ENCODE results near the gene IL1R2.
"Not testable (repeated sequence)": the region's sequence is repeated elsewhere in the genome, so short reads cannot be mapped to it uniquely, and the experiment has no call there.

Gene IL1R2

DNA sequence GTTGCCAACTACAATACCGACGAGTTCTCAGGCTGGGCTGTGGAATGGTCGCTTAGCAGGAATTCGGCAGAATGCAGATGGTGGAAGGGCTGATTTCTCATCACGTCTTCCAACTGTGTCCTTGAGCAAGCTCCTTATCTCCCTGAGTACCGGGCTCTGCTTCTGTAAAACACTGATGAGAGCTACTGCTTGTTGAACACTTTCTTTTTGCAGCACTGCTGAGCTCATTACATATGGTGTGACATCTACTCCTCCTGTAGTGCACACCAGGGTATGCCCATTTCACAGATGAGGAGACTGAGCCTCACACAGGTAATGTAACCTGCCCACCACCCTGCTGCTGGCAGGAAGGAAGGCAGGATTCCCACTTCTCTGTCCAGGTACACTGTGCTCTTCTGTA lies 8.3 kb downstream of the IL1R2 start:
- no peak for DNase-seq (ENCODE audit: low read depth in 2 of 2)

DNA sequence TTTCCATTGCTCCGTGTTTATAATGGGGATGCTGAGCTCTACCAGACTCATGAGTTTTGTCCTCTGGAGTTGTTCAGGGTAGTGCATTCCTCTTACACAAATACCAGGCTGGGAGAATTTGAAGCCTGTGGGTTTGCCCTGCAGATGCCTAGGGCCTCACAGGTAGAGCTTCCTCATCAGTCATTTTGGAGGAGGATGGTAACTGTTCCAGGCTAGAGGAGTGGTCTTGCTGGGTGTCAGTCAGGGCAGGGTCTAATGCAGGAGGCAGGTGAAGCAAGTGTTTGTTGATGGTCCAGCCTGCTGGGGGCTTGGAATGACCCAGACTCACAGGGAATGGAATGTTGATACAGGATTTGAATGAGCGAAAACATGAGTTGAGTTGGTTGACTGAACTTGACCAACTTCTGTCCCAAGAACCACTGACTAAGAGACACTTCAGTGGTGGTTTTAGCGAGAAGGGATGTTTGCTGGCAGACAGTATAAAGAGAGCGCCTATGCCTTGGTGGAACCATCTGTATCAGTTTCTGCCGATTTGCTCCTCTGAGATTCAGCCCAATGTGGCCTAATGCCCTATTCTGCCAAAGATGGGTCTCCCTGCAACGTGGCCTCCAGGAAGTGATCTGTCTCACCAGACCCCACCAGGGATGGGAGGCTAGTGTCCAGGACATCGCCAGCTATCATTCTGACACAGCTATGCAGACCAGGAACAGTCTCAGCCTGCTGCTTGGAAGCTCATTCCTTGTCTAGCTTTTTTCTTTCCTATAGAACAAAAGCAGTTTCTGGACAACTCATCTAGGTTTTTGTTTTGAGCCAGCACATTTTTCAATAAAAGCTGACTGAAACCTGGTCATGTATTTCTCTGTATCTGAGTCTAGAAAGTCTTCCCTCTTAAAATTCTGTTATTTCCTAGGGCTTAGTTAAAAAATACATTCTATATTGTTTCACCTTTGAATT lies 9.3 kb downstream of the IL1R2 start:
- DNase-seq (ENCODE audit: low read depth in 2 of 2), result peak in 1 of 2 donors; percentile 37

DNA sequence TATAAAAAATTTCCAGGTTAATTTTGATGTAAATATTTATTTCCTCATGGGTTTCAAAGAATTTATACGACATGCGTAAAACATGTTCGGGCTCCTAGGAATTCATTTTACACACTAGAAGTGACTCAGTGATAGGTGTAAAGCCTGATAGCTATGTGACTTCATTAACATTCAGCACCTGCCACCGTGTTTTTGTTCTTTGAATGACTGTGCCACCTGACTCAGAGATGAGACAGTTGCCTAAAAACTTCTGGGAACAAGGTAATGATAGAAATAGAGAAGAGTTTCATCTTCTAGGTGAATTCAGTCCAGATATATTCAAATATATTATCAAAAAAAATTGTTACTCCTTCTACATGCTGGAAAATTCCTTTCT lies 10.0 kb downstream of the IL1R2 start:
- peak; percentile 36 to 54 for DNase-seq (ENCODE audit: low read depth in 2 of 2)

DNA sequence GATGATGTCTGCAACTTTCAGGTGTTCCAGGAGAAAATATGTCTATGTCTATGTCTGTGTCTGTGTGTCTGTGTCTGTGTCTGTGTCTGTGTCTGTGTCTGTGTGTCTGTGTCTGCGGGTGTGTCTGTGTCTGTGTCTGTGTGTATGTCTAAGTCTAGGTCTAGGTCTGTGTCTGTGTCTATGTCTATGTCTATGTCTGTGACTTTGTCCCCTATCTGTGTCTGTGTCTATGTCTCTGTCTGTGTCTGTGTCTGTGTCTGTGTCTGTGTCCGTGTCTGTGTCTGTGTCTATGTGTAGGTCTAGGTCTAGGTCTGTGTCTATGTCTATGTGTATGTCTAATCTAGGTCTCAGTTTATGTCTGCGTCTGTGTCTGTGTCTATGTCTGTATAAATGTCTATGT lies 10.5 kb downstream of the IL1R2 start:
- DNase-seq (ENCODE audit: low read depth in 2 of 2), result no peak

DNA sequence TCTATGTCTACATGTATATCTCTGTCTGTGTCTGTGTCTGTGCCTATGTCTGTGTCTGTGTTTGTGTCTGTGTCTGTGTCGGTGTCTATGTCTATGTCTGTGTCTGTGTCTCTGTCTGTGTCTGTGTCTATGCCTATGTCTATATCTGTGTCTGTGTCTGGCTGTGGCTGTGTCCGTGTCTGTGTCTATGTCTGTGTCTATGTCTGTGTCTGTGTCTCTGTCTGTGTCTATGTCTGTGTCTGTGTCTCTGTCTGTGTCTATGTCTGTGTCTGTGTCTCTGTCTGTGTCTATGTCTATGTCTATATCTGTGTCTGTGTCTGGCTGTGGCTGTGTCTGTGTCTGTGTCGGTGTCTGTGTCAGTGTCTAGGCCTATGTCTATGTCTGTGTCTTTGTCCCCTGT lies 11.1 kb downstream of the IL1R2 start:
- DNase-seq (ENCODE audit: low read depth in 2 of 2), result not testable (repeated sequence)

DNA sequence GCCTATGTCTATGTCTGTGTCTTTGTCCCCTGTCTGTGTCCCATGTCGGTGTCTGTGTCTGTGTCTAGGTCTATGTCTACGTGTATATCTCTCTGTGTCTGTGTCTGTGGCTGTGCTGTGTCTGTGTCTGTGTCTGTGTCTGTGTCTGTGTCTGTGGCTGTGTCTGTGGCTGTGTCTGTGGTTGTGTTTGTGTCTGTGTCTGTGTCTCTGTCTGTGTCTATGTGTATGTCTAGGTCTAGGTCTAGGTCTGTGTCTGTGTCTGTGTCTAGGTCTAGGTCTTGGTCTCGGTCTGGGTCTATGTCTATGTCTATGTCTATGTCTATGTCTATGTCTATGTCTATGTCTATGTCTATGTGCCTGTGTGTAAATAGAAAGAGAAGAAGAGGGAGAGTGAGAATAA lies 11.9 kb downstream of the IL1R2 start:
- DNase-seq (ENCODE audit: low read depth in 2 of 2), result no peak

DNA sequence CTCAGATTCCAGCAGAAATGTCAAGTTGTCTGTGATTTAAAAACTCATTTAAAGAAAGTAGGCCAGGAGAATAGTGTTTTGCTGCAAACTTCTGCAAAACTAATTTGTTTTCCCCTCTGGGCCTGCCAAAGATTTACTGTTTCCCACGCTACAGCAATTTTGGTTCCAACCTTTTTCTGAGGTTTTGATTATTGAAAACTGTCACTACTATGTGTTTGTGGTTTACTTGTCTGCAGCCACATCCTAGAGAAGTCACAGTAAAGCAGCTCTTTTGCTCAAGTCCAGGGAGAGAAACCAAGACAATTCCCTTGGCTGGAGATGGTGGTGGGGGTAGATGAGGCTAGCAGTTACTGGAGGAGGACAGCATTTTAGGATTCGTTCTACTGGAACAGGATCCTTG lies 12.8 kb downstream of the IL1R2 start:
- no peak for DNase-seq (ENCODE audit: low read depth in 2 of 2)

DNA sequence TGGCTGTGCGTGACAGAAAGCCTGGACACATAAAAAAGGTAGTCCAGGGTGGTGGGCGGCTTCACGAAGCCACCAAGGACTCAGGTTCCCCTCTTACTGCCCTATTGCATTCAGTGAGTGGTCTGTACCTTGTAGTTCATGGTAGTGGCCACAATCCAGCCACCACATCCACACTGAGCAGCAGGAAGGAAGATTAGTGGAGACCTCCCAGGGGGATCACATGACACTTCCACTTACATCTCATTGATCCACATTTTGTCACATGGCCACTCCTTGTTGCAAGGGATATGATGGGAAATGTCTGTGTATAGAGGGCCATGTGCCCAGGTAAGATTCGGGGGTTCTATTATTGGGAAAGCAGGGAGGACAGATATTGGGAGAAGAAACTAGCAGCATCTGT lies 13.7 kb downstream of the IL1R2 start:
- no peak for DNase-seq (ENCODE audit: low read depth in 2 of 2)

DNA sequence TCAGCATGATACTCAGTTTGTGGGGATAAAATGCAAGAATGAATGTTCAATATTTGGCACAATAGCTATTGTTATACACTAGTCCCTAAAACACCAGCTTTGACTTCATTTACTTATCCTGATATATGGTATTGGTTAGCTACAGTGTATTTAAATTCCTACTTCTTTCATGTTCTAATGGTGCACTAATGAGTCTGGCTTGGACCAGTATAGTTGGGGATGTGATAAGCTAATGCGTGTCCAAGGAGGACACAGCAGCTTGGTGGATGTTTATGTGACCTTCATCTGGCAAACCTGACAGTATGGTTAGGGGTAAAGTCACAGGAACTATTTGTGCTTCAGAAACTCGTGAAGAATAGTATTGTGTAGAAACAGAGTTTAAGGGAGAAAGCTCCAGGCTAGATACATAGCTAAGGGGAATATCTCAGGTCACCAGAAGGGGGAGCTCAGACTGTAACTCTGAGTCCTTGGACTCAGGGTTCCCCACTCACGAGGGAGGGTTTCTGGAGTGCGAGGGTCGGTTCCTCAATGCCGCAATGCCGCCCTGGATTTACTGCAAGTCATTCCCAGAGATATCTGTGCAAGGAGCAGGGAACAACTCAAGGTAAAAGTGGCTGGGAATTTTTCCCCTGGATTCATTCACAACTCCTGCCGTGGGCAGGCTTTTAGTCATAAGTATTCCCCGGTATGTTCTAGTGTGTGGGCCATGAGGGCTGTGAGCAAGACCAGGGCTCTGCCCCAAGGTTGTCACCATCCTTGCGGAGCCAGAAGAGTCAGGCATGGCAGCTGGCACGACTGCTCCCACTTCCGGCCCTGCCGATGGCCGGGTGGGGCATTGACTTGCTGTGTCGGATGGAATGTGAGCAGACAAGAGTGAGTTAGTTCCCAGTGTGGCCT lies 14.5 kb downstream of the IL1R2 start:
- DNase-seq (ENCODE audit: low read depth in 2 of 2), result peak in 1 of 2 donors; percentile 45

DNA sequence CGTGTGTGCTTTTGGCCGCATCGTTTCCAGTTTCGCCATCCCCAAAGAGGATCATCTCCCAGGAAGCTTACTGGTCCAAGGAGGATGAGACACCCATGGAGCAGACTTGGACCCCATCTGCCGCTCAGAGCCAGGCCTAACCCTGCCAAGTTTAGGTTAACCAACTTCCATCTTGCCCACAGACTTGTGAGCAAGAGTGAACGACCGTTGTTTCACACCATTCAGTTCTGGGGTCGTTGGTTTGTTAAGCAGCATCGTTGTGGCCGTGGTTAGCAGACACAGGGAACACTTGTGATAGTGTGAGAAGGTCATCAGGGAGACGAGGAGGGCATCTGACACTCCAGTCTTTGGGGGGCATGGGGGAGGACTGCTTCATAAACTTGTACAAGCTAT lies 15.1 kb downstream of the IL1R2 start:
- DNase-seq (ENCODE audit: low read depth in 2 of 2), result no peak

DNA sequence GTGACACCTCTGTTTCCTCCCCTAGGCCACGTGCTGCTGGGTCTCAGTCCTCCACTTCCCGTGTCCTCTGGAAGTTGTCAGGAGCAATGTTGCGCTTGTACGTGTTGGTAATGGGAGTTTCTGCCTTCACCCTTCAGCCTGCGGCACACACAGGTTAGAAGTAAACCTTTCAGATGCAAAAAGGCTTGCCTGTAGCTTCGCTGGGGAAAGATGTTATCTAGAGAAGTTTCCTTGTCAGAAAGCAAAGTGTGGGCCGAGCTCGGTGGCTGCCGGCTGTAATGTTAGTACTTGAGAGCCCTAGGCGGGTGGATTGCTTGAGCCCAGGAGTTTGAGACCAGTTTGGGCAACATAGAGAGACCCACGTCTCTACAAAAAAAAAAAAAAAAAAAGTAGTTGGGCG lies 16.7 kb downstream of the IL1R2 start:
- DNase-seq (ENCODE audit: low read depth in 2 of 2), result no peak

DNA sequence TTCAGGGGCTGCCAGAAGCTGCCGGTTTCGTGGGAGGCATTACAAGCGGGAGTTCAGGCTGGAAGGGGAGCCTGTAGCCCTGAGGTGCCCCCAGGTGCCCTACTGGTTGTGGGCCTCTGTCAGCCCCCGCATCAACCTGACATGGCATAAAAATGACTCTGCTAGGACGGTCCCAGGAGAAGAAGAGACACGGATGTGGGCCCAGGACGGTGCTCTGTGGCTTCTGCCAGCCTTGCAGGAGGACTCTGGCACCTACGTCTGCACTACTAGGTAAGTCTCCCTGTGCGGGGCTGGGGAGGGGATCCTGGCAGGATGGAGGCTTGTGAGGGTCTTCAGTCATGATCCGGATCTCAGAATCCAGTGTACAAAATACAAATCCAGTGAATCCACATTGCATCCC lies 17.8 kb downstream of the IL1R2 start:
- no peak for DNase-seq (ENCODE audit: low read depth in 2 of 2)

DNA sequence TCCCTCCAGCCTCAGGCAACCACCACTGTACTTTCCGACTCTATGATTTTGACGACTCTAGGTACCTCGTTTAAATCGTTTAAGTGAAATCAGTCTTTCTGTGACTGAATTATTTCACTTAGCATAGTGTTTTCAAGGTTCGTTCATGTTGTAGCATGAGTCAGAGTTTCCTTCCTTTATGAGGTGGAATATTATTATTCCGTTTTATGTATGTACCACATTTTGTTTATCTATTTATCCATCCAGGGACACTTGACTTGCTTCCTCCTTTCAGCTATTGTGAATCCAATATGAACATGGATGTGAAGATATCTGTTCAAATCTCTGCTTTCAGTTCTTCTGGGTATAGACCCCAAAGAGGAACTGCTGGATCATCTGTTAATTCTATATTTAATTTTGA lies 19.1 kb downstream of the IL1R2 start:
- no peak for DNase-seq (ENCODE audit: low read depth in 2 of 2)

DNA sequence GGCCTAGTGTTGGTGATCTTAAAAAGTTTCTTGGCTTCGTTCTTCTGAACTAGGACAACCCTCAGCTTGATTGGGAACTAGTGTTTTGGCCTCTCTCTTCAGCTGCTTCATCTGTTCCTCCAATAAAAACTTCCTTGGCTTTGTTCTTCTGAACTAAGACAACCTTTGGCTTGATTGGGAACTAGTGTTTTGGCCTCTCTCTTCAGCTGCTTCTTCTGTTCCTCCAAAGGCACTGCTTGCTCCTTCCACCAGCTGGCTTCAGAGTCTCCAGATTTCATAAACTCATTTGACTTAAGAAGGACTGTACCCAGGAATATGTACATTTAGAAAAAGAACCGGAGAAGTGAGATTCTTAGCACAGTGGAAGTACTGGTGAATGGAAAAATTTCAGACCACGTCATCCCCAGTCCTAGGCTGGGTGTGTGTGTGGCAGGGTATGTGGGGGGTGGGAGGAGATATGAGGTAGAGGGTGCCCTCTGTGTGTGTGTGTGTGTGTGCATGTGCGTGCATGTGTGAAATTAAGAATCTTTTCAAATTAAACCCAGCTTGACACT lies 20.4 kb downstream of the IL1R2 start:
- no peak for DNase-seq (ENCODE audit: low read depth in 2 of 2)

DNA sequence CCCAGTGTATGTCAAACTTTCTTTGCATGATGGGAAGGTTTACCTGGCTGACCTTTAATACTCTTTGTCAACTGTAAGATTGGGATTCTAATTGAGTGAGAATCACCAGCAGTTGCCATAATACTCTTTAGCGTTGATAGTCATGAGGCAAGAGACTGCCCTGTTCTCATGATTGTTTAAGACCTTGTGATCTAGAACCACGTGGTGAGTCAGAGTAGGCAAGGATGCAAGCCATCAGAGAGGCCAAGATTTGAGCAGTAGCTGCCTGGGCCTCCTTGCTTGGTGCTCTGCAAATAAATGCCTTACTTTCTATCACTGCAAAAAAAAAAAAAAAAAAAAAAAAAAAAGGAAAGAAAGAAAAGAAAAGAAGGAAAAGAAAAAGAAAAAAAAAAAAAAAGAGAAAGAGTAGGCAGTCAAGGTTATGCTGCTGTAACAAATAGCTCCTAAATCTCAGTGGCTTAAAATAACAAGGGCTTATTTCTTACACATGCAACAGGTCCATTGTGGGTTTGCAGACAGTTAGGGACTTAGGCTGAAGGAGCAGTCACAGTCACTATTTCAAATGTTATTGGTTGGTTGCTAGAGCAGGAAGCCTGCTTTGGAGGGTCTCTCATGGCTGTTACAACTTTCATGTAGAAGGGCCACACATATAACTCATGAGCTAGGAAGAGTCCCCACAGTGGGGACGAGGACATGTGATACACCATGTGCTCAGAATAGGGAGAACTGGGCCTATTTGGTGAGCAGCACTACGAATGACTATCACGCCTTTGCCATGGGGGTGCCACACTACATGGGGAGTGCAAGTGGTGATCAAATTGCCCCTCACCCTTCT lies 21.7 kb downstream of the IL1R2 start:
- DNase-seq (ENCODE audit: low read depth in 2 of 2), result no peak

DNA sequence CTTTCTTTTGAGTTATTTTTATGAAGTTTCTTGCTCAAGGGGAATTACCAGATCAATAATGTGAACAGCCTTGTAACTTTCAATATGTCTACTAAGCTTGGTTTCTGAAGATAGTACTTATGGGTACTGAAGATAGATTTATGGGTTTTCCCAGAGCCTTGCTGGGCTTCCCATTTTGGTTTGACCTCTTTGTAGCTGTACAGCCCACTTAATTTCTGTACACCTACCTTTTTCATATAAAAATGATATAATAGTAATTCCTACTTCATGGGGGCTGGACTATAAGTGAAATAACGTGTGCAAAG lies 22.2 kb downstream of the IL1R2 start:
- DNase-seq (ENCODE audit: low read depth in 2 of 2), result no peak

DNA sequence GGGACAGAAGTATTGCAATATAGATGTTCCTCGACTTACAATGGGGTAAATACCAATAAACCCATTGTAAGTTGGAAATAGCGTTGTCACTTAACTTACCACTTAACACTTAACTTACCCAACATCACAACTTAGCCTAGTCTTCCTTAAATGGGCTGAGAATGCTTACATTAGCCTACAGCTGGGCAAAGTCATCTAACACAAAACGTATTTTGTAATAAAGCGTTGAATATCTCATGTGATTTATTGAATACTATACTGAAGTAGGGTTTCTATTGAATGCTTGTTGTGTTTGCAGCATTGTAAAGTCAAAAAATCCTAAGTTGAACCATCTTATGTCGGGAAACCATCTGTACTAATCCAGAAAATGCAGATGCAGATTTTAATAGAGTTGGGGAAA lies 23.6 kb downstream of the IL1R2 start:
- DNase-seq (ENCODE audit: low read depth in 2 of 2), result no peak

DNA sequence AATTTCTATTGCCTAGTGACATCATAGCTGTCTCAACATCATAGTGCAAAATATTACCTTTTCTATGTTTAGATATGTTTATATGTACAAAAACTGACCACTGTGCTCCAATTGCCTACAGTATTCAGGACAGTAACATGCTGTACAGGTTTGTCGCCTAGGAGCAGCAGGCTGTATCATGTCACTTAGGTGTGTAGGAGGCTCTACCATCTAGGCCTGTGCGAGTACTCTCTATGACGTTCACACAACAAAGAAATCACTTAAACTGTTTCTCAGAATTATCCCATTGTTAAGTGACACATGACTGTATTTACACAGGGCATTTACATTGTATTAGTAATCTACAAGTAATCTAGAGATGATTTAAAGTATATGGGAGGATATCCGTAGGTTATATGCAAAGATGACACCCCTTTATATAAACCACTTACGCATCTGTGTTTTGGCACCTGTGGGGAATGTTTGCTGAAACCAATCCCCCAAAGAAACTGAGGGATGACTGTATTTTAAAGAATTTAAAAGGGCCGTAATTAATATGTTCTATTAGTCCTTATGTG lies 24.7 kb downstream of the IL1R2 start:
- no peak for DNase-seq (ENCODE audit: low read depth in 2 of 2)

DNA sequence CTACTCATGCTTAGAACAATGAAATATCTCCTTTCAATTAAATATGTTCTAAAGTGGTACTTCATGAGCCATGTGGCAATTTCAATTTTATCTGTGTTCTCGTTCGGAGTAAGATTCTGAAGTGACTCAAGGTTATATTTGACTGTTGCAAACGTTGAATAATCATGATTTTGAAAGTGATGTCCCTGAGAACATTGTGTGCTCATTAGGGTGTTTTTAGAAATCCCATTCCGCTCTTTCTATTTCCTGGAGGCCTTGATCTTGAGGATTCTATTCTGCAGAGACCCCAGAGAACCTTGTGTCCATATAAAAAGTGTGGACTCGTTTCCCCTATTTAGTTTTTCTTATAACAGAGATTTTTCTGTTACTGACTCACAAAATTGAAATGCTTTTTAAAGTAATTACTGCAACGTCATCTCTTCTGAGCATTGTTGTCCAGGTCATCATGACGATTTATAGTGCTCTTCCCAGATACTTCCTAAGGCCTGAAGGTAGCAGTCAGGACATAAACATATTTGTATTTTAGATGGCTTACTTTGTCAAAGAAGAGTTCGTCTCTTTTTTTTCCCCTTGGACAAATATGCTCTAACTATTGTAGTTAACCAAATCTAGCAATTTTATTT lies 27.2 kb downstream of the IL1R2 start:
- no peak for DNase-seq (ENCODE audit: low read depth in 2 of 2)

DNA sequence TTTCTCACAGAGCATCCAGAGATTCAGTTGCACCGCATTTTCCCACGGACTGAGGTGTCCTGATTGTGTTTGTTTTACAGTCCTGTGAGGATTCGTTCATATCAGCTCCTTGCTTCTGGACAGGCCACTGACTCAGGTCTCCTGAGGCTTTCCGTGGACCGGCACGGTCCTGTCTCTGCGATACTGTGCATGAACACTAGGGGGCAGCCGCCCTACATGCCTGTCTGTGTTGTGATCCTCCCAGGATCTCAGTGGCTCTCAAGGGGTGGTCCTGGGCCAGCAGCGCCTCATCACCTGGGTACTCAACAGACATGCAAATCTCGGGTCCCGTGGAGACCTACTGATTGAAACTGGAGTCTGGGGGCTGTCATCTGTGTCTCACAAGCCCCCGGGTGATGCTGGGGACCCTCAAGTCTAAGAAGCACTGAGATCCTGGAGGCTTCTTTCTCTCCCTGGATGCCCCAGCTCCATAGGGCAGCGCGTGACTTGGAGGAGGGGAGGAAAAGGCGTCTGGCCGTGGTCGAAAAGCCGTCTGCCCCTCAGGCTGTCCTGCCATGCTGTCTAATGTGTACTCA lies 28.9 kb downstream of the IL1R2 start:
- DNase-seq (ENCODE audit: low read depth in 2 of 2), result peak; percentile 75 to 84

DNA sequence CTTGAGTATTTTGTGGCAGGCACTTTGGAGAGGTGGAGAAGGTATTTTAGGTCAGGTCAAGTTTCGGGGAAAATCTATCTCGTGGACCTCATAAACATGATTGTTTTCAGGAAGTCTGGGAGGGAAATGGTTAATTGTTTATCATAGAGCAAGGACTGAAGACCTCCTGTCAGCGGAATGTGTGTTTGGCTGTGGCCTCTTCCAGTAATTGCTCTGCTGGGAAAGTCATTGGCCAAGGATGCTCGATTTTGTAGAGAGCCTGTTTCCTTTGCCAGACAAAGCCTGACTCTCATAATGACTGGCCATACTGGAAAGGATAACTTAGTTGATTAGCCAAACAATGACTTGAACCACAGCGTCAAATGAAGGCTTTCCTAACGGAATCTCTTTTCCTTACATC lies 30.0 kb downstream of the IL1R2 start:
- no peak for DNase-seq (ENCODE audit: low read depth in 2 of 2)

Data from stimulated activated CD4-positive, alpha-beta T cell treated with anti-CD3 and anti-CD28 coated beads, Interleukin-15, amount 100 ng/mL, for 48 hours (primary cell).